Measurements from ENCODE around the gene UBE2I.

The UBE2I gene

DNA sequence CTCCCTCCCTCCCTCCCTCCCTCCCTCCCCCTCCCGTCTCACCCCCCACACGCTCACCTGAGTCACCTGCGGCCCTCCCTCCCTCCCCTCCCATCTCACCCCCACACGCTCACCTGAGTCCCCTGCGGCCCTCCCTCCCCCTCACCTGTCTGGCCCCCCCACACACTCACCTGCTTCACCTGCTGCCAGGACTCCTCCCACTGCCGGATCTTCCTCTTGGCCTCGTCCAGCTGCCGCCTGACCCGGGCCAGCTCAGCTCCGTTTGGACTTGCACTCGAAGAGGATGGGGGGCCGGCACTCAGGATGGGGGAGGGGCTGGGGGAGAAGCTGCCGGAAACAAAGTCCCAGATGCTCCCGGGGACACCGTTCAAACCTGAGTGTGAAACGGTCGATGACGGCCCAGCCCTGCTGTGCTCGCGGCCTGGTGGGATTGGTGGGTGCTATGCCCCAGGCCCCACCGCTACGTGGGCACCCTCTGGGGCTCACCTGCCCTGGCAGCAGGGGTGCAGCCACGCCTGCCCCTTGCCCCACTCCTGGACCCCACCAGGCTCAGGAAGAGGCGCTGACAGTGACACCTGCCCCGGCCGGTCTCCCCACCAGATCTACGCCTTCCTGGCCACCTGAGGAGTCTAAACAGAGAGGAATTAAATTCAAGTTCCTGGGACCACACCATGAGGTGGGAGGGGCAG is 58.2 kb downstream of the UBE2I start:
- no peak for TF ChIP-seq CTCF (IDR thresholded peaks at IDR 0.05; ENCODE audit: low read depth, low read length)
- H3K4me3 ChIP-seq (ENCODE audit: low read depth, low read length): no peak overlapping the region
- DNase-seq (ENCODE audit: low read depth, low spot score): no peak
- in situ Hi-C loops (cut with HindIII; ENCODE audit: low sequenced_read_pairs): no loop called here

GRCh38 chr16:1371054-1371978 is 61.9 kb downstream of the UBE2I start:
- no peak for TF ChIP-seq CTCF (IDR thresholded peaks at IDR 0.05; ENCODE audit: low read depth, low read length)
- no peak overlapping the region for H3K4me3 ChIP-seq (ENCODE audit: low read depth, low read length)
- no peak for DNase-seq (ENCODE audit: low read depth, low spot score)
- in situ Hi-C loops (cut with HindIII; ENCODE audit: low sequenced_read_pairs): no loop called here

GRCh38 chr16:1372292-1372950 is 63.0 kb downstream of the UBE2I start:
- no peak overlapping the region for H3K4me3 ChIP-seq (ENCODE audit: low read depth, low read length)
- TF ChIP-seq CTCF (IDR thresholded peaks at IDR 0.05; ENCODE audit: low read depth, low read length): no peak
- in situ Hi-C loops (cut with HindIII; ENCODE audit: low sequenced_read_pairs): no loop called here
- no peak for DNase-seq (ENCODE audit: low read depth, low spot score)

DNA sequence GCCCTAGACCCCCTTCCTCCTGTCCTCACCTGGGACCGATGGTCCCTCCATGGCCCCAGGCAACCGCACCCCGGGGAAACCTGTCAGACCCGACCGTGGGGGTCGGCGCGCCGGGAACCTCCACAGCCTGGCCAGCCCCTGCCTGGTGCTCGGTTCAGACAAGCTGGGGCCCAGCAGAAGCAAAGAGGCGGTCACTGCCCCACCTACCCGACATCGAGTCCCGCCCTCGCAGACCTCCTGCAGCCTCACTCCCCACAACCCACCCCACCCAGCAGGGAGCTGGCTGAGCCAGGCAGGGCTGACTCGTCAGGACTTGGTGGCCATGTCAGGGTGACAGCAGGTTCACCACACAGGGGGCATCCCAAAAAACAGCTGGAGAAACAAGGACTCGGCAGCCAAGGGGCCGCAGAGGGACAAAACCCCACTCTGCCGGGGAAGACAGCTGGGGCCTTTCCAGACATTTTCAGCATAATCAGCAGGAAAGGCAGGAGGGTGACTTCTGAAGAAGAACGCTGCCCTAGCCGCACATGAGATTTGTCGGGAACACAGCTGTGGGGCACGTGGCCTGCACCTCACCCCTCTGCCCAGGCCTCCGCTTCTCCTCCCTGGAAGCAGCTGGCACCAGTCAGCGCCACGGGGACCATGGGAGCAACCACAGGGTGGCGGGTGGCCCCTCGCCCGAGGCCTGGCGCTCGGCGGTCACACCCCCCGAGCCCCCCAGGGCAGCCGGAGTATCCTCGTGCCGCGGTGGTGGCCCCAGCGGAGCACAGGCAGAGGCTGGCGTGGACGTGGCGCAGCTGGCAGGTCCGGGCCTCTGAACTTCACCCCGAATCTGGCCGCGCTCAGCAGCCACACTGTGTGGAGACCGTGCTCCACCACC is 65.2 kb downstream of the UBE2I start:
- DNase-seq (ENCODE audit: low read depth, low spot score): no peak
- no peak for TF ChIP-seq CTCF (IDR thresholded peaks at IDR 0.05; ENCODE audit: low read depth, low read length)
- in situ Hi-C loops (cut with HindIII; ENCODE audit: low sequenced_read_pairs): no loop called here
- no peak overlapping the region for H3K4me3 ChIP-seq (ENCODE audit: low read depth, low read length)

- no peak overlapping the region for H3K4me3 ChIP-seq (ENCODE audit: low read depth, low read length)
- no peak for DNase-seq (ENCODE audit: low read depth, low spot score)
- in situ Hi-C loops (cut with HindIII; ENCODE audit: low sequenced_read_pairs): no loop called here
- no peak for TF ChIP-seq CTCF (IDR thresholded peaks at IDR 0.05; ENCODE audit: low read depth, low read length)
Measured at GRCh38 chr16:1375298-1375640, 65.8 kb downstream of the UBE2I start.
